PFSK-1 (cell line): Measurements from ENCODE around the gene ATP1B4.

Experiments
- FOXP2 ChIP-seq: optimal IDR thresholded peaks from 2 replicates; pipeline ENCODE3; 2011; ENCODE audit warnings: borderline replicate concordance, control low read depth, inconsistent platforms; ENCODE audit not compliant: insufficient read depth; ENCODE audit errors: extremely low read length, extremely low read depth
- POLR2AphosphoS5 ChIP-seq: IDR thresholded peaks from 2 replicates; pipeline ENCODE4 v1.6.1; 2012; ENCODE audit warnings: low read depth, mild to moderate bottlenecking, control low read depth, low read length, moderate library complexity
- SIN3A ChIP-seq: IDR thresholded peaks from 2 replicates; pipeline ENCODE4 v1.6.1; 2012; ENCODE audit warnings: mild to moderate bottlenecking, low read length, moderate library complexity, borderline replicate concordance; ENCODE audit not compliant: insufficient read depth
- TAF1 ChIP-seq: IDR thresholded peaks from 2 replicates; pipeline ENCODE4 v1.6.1; 2012; ENCODE audit warnings: low read length, control low read depth, borderline replicate concordance; ENCODE audit not compliant: insufficient read depth
- TF ChIP-seq, protein P1 (sequence below), 2 experiments: IDR thresholded peaks; 2 replicates each; pipeline versions ENCODE4 v1.6.1 to v1.8.0; 2011 to 2012; ENCODE audit warnings: low read depth in 2 of 2, low read length in 2 of 2, control low read depth in 1 of 2, inconsistent platforms in 1 of 2, mild to moderate bottlenecking in 1 of 2, moderate library complexity in 1 of 2; ENCODE audit not compliant: insufficient read depth in 1 of 2

DNA sequence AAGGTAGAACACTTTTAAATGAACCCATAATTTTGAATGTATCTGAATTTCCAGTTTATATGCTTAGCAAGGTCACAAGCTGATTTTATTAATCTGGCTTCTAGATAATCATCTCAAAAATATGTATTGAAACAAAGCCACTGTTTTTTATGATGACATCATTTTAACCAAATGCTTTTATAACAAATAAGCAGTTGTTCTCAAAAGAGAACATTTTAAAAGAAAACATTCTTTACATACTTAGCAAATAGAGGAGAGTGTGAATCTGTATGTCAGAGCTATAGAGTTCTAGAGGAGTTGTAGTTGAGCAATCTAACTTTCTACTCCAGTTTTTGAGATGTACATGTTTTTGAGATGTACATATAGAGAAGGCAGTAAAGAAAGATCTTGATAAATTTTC lies 64.7 kb downstream of the ATP1B4 start:
- TF ChIP-seq POLR2AphosphoS5 (no peak), TAF1 (no peak), SIN3A (no peak), FOXP2 (no peak)
- TF ChIP-seq, protein P1, sequence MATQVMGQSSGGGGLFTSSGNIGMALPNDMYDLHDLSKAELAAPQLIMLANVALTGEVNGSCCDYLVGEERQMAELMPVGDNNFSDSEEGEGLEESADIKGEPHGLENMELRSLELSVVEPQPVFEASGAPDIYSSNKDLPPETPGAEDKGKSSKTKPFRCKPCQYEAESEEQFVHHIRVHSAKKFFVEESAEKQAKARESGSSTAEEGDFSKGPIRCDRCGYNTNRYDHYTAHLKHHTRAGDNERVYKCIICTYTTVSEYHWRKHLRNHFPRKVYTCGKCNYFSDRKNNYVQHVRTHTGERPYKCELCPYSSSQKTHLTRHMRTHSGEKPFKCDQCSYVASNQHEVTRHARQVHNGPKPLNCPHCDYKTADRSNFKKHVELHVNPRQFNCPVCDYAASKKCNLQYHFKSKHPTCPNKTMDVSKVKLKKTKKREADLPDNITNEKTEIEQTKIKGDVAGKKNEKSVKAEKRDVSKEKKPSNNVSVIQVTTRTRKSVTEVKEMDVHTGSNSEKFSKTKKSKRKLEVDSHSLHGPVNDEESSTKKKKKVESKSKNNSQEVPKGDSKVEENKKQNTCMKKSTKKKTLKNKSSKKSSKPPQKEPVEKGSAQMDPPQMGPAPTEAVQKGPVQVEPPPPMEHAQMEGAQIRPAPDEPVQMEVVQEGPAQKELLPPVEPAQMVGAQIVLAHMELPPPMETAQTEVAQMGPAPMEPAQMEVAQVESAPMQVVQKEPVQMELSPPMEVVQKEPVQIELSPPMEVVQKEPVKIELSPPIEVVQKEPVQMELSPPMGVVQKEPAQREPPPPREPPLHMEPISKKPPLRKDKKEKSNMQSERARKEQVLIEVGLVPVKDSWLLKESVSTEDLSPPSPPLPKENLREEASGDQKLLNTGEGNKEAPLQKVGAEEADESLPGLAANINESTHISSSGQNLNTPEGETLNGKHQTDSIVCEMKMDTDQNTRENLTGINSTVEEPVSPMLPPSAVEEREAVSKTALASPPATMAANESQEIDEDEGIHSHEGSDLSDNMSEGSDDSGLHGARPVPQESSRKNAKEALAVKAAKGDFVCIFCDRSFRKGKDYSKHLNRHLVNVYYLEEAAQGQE (IDR thresholded peaks at IDR 0.05; ENCODE audit: insufficient read depth in 1 of 2, low read depth in 2 of 2, low read length in 2 of 2), result no peak
